Duodenal mucosa (tissue), 2 donors: ENCODE results near the gene UPF2.

ENCODE experiments used
- H3K27ac ChIP-seq: one replicate; pipeline ENCODE4 v1.7.0; 2013; ENCODE audit warnings: low read depth, low read length
- H3K27me3 ChIP-seq, 2 donors: one replicate each; pipeline ENCODE4 v1.7.0; 2013; ENCODE audit warnings: low read length in 2 of 2, control low read depth in 1 of 2; ENCODE audit not compliant: insufficient read depth in 2 of 2, control insufficient read depth in 1 of 2
- H3K36me3 ChIP-seq, 2 donors: one replicate each; pipeline ENCODE4 v1.7.0; 2013; ENCODE audit warnings: low read length in 2 of 2, control low read depth in 1 of 2; ENCODE audit not compliant: insufficient read depth in 2 of 2, control insufficient read depth in 1 of 2
- H3K4me1 ChIP-seq, 2 donors: one replicate each; pipeline ENCODE4 v1.7.0; 2013; ENCODE audit warnings: low read length in 2 of 2, control low read depth in 1 of 2; ENCODE audit not compliant: insufficient read depth in 2 of 2, control insufficient read depth in 1 of 2
- H3K4me3 ChIP-seq, 2 donors: one replicate each; pipeline ENCODE4 v1.7.0; 2013; ENCODE audit warnings: low read length in 2 of 2, low read depth in 1 of 2
- H3K9ac ChIP-seq, 2 donors: one replicate each; pipeline ENCODE4 v1.7.0; 2013; ENCODE audit warnings: low read length in 2 of 2, low read depth in 1 of 2
- H3K9me3 ChIP-seq, 2 donors: one replicate each; pipeline ENCODE4 v1.7.0; 2013; ENCODE audit warnings: low read length in 2 of 2, control low read depth in 1 of 2; ENCODE audit not compliant: control insufficient read depth in 1 of 2

UPF2 gene

DNA sequence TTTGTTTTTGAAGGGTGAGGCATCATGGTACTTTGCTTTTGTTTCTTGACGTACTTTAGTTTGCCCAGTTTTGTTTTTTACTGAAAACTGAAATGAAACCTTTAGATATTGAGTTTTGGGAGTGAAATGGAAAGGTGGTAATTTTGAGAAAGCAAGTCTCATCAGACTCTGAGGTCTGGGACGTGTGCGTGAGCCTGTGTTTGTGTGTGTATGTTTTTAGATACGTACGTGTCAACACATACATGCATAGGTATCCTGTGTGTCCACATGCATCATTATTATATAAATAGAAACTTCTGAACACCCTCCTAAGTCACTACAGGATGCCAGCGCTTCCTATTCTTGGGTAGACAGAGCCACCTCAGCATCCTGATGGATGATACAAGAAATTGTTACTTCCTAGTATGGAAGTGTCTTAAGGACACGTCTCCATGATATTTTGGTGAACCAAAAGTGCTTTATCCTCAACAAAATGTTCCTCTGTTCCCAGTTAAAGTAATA, 171.7 kb downstream of the UPF2 start:
- Histone ChIP-seq H3K4me1 (peaks cover 17 to 18% of the 10 kb centered on the region in 2 donors), H3K27ac (no peak overlapping the region), H3K4me3 (no peak overlapping the region), H3K9ac (no peak overlapping the region), H3K9me3 (no peaks in the 10 kb centered on the region), H3K27me3 (no peaks in the 10 kb centered on the region), H3K36me3 (no peaks in the 10 kb centered on the region)

- Histone ChIP-seq H3K9ac (no peak overlapping the region), H3K27ac (no peak overlapping the region), H3K9me3 (no peaks in the 10 kb centered on the region), H3K4me1 (peaks cover 11 to 12% of the 10 kb centered on the region in 2 donors), H3K36me3 (no peaks in the 10 kb centered on the region), H3K27me3 (peaks cover 0 to 4% of the 10 kb centered on the region in 2 donors), H3K4me3 (no peak overlapping the region)
Observed at GRCh38 chr10:11870461-11870780, 172.2 kb downstream of the UPF2 start.
